ENCODE measurements around the gene PHACTR2. TPM values are rescaled to one million over a fixed set of nuclear protein-coding genes. Genes with fewer than 3 reads are reported as not detected.

The PHACTR2 gene
- total and polyA plus RNA-seq, 10 of the 15 experiments (the other 5 are each of a cell fraction or from before 2014, with no cell fraction given), result 1.4 to 19.1 (median 5.3) TPM

DNA sequence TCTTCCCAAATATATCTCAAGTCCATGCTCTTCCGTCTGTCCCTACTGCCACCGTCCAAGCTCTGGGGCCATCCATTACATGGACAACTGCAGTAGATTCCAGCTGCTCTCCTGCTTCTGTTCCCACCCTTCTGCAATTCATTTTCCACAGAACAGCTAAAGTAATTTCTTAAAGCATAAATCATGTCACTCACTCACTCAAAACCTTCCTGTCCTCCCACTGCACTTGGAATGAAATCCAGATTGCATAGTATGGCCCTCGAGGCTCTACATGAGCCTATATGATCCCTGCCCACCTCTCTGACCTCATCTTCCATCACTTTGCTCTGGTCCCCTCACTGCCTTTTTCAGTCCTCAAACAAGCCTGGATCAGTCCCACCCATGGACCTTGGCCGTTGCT is 10.9 kb downstream of the PHACTR2 start:
- Histone ChIP-seq H3K9me3 (replicated peaks; ENCODE audit: control insufficient read depth, insufficient read depth, low read length) (no peaks in the 10 kb centered on the region), H3K4me3 (no peak overlapping the region), H3K4me1 (ENCODE audit: control insufficient read depth, insufficient read depth, low read length) (no peaks in the 10 kb centered on the region), H3K79me2 (ENCODE audit: control insufficient read depth, insufficient read depth, low read length) (no peaks in the 10 kb centered on the region), H3K27me3 (replicated peaks in 1 of 2; ENCODE audit: control insufficient read depth in 2 of 2, insufficient read depth in 2 of 2, low read length in 1 of 2) (no peaks in the 10 kb centered on the region; a peak in 1 of 4 replicates), H4K20me1 (ENCODE audit: control insufficient read depth, insufficient read depth) (no peaks in the 10 kb centered on the region), H3K9ac (ENCODE audit: control insufficient read depth, insufficient read depth, low read length) (no peak overlapping the region), H3K27ac (ENCODE audit: control insufficient read depth, insufficient read depth) (no peak overlapping the region), H3K36me3 (ENCODE audit: control insufficient read depth in 2 of 2, insufficient read depth in 2 of 2, low read length in 1 of 2) (no peaks in the 10 kb centered on the region), H3K4me2 (ENCODE audit: control insufficient read depth, insufficient read depth) (no peak overlapping the region), H2AFZ (ENCODE audit: control insufficient read depth, low read depth, low read length) (no peak overlapping the region)
- BruUV-seq (replicated peaks), result no TSS peak
- in situ Hi-C loops (cut with MboI) (no loop called here), intact Hi-C loops (cut with micrococcal nuclease; ENCODE audit: unreplicated experiment) (no loop called here)
- ChIA-PET POLR2A (no interaction called here), SMC1A (ENCODE audit: uncharacterized antibody, unreplicated experiment) (interaction anchor here (1.0 kb wide), 1 partner anchor 19 kb away, joined by 3 read pairs; no protein-coding TSS in a partner anchor), CTCF (no interaction called here), RAD21 (ENCODE audit: unreplicated experiment) (no interaction called here)
- ATAC-seq (no peak), DNase-seq (ENCODE audit: low read depth, low spot score) (no peak), FAIRE-seq (no peak)
- 44% methylated on average over 4 of the region's 4 CpGs for WGBS (ENCODE audit: insufficient coverage, insufficient replicate concordance, low lambda C conversion rate, missing lambda C conversion rate)
- TF ChIP-seq, protein P1, sequence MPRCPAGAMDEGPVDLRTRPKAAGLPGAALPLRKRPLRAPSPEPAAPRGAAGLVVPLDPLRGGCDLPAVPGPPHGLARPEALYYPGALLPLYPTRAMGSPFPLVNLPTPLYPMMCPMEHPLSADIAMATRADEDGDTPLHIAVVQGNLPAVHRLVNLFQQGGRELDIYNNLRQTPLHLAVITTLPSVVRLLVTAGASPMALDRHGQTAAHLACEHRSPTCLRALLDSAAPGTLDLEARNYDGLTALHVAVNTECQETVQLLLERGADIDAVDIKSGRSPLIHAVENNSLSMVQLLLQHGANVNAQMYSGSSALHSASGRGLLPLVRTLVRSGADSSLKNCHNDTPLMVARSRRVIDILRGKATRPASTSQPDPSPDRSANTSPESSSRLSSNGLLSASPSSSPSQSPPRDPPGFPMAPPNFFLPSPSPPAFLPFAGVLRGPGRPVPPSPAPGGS (IDR thresholded peaks at IDR 0.05; ENCODE audit: borderline replicate concordance, insufficient read depth, low read depth, low read length, poor library complexity, severe bottlenecking), result no peak
- TF ChIP-seq ZSCAN29 (IDR thresholded peaks at IDR 0.05), result no peak
- TF ChIP-seq RELA (IDR thresholded peaks at IDR 0.05; ENCODE audit: borderline replicate concordance, partially characterized antibody), result no peak
- TF ChIP-seq, protein P2, sequence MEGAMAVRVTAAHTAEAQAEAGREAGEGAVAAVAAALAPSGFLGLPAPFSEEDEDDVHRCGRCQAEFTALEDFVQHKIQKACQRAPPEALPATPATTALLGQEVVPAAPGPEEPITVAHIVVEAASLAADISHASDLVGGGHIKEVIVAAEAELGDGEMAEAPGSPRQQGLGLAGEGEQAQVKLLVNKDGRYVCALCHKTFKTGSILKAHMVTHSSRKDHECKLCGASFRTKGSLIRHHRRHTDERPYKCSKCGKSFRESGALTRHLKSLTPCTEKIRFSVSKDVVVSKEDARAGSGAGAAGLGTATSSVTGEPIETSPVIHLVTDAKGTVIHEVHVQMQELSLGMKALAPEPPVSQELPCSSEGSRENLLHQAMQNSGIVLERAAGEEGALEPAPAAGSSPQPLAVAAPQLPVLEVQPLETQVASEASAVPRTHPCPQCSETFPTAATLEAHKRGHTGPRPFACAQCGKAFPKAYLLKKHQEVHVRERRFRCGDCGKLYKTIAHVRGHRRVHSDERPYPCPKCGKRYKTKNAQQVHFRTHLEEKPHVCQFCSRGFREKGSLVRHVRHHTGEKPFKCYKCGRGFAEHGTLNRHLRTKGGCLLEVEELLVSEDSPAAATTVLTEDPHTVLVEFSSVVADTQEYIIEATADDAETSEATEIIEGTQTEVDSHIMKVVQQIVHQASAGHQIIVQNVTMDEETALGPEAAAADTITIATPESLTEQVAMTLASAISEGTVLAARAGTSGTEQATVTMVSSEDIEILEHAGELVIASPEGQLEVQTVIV (IDR thresholded peaks at IDR 0.05; ENCODE audit: borderline replicate concordance, partially characterized antibody), result no peak
- no peak for TF ChIP-seq TBL1XR1 (IDR thresholded peaks at IDR 0.05; ENCODE audit: low read depth, low read length)
- no peak for TF ChIP-seq CHD2 (IDR thresholded peaks at IDR 0.05; ENCODE audit: borderline replicate concordance, low read depth, low read length)
- TF ChIP-seq, protein P3, sequence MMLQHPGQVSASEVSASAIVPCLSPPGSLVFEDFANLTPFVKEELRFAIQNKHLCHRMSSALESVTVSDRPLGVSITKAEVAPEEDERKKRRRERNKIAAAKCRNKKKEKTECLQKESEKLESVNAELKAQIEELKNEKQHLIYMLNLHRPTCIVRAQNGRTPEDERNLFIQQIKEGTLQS (IDR thresholded peaks at IDR 0.05; ENCODE audit: borderline replicate concordance, extremely low read depth, low read depth, low read length), result no peak
- no peak for TF ChIP-seq KDM1A (IDR thresholded peaks at IDR 0.05; ENCODE audit: borderline replicate concordance)
- TF ChIP-seq, protein P4, sequence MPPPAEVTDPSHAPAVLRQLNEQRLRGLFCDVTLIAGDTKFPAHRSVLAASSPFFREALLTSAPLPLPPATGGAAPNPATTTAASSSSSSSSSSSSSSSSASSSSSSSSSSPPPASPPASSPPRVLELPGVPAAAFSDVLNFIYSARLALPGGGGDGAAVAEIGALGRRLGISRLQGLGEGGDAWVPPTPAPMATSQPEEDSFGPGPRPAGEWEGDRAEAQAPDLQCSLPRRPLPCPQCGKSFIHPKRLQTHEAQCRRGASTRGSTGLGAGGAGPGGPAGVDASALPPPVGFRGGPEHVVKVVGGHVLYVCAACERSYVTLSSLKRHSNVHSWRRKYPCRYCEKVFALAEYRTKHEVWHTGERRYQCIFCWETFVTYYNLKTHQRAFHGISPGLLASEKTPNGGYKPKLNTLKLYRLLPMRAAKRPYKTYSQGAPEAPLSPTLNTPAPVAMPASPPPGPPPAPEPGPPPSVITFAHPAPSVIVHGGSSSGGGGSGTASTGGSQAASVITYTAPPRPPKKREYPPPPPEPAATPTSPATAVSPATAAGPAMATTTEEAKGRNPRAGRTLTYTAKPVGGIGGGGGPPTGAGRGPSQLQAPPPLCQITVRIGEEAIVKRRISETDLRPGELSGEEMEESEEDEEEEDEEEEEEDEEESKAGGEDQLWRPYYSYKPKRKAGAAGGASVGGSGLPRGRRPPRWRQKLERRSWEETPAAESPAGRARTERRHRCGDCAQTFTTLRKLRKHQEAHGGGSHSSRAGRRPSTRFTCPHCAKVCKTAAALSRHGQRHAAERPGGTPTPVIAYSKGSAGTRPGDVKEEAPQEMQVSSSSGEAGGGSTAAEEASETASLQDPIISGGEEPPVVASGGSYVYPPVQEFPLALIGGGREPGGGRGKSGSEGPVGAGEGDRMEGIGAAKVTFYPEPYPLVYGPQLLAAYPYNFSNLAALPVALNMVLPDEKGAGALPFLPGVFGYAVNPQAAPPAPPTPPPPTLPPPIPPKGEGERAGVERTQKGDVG (CRISPR knock-in tag; IDR thresholded peaks at IDR 0.05), result no peak
- TF ChIP-seq, protein P5, sequence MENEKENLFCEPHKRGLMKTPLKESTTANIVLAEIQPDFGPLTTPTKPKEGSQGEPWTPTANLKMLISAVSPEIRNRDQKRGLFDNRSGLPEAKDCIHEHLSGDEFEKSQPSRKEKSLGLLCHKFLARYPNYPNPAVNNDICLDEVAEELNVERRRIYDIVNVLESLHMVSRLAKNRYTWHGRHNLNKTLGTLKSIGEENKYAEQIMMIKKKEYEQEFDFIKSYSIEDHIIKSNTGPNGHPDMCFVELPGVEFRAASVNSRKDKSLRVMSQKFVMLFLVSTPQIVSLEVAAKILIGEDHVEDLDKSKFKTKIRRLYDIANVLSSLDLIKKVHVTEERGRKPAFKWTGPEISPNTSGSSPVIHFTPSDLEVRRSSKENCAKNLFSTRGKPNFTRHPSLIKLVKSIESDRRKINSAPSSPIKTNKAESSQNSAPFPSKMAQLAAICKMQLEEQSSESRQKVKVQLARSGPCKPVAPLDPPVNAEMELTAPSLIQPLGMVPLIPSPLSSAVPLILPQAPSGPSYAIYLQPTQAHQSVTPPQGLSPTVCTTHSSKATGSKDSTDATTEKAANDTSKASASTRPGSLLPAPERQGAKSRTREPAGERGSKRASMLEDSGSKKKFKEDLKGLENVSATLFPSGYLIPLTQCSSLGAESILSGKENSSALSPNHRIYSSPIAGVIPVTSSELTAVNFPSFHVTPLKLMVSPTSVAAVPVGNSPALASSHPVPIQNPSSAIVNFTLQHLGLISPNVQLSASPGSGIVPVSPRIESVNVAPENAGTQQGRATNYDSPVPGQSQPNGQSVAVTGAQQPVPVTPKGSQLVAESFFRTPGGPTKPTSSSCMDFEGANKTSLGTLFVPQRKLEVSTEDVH (IDR thresholded peaks at IDR 0.05; ENCODE audit: low read depth, partially characterized antibody), result no peak
- TF ChIP-seq, protein P6, sequence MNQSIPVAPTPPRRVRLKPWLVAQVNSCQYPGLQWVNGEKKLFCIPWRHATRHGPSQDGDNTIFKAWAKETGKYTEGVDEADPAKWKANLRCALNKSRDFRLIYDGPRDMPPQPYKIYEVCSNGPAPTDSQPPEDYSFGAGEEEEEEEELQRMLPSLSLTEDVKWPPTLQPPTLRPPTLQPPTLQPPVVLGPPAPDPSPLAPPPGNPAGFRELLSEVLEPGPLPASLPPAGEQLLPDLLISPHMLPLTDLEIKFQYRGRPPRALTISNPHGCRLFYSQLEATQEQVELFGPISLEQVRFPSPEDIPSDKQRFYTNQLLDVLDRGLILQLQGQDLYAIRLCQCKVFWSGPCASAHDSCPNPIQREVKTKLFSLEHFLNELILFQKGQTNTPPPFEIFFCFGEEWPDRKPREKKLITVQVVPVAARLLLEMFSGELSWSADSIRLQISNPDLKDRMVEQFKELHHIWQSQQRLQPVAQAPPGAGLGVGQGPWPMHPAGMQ (IDR thresholded peaks at IDR 0.05; ENCODE audit: borderline replicate concordance), result no peak
